Measurements from ENCODE around the gene SYTL1.

DNA sequence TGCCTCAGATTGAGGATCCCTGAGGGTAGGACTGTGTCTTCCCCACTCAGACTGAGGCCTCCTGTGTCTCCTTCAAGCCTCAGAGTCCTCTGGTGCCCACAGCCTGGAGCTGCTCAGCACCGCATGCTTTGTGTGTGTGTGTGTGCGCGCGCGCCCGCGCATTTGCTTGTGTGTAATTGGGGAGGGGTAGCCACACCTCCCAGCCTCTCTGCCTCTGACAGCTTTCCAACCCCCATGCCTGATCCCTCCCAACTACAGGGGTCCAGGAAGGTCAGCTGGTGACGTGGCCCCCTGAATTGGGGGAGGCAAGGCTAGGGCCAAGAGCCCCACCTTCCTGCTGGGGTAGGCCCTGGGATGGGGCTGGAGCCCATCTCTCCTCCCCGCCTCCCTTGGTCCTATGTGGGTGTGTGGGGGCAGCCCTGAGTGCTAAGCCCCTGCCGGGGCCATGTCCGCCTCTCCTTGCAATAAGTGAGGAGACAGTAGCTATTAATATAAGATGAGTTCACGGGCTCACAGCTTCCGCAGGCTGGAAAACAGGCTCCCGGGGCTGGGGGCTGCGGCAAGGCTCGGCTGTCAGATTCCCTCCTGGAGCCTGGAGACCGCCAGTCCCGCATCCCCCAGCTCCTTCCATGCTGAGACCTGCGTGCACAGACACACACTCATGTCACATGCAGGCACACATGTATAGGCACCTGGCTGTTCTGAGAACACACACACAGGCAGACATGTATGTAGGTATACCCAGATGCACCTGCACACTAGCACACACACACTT lies 57.6 kb downstream of the SYTL1 start:
- TF ChIP-seq EZH2 (IDR thresholded peaks at IDR 0.05; ENCODE audit: insufficient read depth, poor library complexity, severe bottlenecking) (no peak), EZH2phosphoT487 (IDR thresholded peaks at IDR 0.05; ENCODE audit: insufficient read depth, low read depth) (no peak)

Measured in GM23248 (cell line).